ENCODE results near the gene TSC1.
A peak's percentile ranks its signal among the peaks of the same experiment; 100 is the strongest.
"Not testable (repeated sequence)": the region's sequence is repeated elsewhere in the genome, so short reads cannot be mapped to it uniquely, and the experiment has no call there.

Gene TSC1

GRCh38 chr9:132975961-132976360 is 31.5 kb upstream of the TSC1 start:
- no peak for DNase-seq

GRCh38 chr9:132973713-132974112 is 29.3 kb upstream of the TSC1 start:
- DNase-seq: no peak

DNA sequence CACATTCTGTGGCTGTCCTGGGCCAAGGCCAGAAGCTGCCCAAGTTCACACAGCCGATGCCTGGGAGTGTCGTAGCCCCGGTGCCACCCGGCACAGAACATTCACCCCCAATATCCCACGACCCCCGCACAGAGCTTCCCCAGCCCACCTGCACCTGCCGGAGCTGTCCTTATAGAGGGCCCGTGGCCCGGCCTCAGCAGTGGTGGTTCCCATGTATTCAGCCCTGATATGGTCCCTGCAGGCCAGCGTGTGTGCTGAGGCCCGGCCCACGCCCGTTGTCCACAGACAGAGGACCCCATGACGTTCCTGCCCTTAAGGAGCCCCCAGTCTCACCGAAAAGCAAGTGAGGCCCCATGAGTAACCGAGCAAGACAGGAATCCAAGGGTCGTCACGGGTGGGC is 28.8 kb upstream of the TSC1 start:
- no peak for DNase-seq

DNA sequence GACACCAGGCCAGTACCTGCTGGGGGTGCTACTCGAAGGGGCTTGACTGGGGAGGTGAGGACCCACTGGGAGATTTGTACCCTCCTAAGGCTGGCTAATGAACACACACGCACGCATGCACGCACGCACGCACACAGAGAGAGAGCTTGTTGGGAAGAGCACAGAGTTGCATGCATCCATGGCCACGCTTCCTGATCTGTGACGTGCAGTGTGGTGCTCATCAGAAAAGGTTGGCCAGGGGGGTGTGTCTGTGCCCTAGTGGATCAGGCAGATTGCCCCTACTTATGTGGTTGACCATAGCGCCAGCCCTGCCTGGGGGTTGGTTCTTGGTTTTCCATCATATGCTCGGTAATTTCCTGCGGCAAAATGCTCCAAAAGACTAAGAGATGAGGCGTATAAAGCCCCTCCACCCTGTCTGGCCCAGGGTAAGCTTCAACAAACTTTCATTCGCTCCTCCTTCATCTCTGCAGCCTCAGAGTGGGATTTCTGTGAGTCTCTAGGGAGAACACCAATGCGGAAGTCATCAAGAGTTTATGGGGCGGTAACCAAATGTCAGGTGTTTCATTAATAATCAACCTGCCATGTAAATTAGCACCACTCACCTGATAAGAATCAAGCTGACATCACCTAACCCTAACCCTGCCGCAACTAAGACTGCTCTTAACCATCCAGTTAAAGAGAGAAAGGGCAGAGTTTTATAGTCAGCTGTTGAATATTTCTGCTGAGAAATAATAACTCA is 26.1 kb upstream of the TSC1 start:
- DNase-seq: peak; percentile 26

DNA sequence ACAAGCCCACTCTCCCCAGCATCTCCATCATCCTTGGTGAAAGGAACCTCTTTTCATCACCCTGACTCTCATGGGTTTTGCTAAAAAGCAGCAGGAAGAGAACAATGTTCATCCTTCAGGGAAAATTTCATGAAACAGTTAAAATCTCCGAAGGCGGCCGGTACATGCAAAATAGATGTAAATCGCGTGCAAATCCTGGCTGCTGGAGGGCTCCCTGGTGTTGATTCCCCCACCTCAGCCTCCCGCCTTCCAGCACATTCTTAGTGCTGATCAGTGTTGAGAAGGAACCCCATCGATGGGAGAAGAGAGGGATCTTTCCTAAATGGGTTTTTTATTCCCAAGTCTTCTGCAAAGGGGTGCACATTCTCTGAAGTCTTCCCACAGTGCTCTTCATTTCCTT is 25.4 kb upstream of the TSC1 start:
- DNase-seq: peak; percentile 69

- not testable (repeated sequence) for DNase-seq
Observed at GRCh38 chr9:132967908-132968307, 23.5 kb upstream of the TSC1 start.

DNA sequence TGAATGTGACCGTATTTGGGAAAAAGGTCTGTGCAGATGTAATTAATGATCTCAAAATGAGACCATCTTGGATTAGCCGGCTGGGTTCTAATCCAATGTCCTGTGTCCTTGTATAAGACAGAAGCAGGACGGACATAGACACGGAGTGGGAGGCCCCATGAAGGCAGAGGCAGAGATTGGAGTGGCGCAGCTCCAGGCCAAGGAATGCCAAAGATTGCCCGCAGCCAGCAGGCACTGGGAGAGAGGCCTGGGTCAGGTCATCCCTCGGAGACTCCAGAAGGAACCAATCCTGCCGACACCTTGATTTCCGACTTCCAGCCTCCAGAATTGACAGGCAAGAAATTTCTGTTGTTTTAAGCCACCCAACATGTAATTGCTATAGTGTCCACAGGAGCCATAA is 21.1 kb upstream of the TSC1 start:
- DNase-seq: no peak

DNA sequence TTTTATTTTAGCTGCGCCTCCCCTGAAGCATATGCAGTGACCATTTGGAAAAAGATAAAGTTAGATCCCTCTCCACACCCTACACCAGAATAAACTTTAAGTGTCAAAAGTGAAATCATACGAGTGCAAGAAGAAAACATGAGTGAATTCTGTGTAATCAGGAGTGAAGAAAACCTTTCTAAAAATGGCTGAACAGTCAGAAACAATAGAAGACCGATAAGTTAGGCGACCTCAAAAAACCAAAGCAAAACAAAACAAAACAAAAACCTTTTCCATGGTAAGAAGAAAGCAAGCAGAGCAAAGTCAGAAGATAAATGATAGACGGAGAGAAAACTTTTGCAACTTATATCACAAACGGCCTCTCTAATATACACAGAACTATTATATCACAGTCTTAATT is 16.6 kb upstream of the TSC1 start:
- DNase-seq: no peak

DNA sequence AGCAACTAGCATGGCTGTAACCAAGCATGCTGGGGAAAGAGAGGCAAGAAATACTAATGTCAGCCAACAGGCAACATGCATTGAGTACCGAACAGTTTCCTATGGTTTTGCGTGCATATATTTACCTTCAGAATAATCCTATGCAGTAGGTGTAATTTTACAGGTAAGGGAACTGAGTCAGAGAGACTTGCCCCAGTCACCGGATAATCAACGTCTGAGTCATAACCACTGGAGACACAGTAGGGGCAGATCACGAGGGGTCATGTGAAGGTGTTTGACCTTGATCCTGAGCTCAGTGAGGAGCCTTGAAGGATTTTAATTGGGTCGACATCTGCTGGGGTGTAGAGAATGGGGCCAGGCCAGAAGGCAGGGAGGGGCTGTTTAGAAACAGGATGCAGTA is 13.4 kb upstream of the TSC1 start:
- DNase-seq: no peak

DNA sequence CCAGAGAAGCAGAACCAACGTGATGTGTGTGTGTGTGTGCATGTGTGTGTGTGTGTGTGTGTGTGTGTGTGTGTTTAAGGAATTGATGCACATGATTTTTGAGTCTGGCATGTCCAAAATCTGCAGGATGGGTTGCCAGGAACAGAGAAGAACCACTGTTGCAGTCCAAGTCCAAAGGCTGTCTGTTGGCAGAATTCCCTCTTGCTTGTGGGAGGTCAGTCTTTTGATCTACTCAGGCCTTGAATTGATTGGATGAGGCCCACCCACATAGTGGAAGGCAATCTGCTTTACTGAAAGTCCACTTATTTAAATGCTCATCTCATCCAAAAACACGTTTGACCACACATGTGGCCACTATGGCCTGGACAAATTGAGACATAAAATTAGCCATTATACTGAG is 11.4 kb upstream of the TSC1 start:
- DNase-seq: no peak

GRCh38 chr9:132955123-132955522 is 10.7 kb upstream of the TSC1 start:
- DNase-seq: no peak

GRCh38 chr9:132949709-132950108 is 5.3 kb upstream of the TSC1 start:
- DNase-seq: no peak

- no peak for DNase-seq
Observed at GRCh38 chr9:132948482-132949050, 4.2 kb upstream of the TSC1 start.

- DNase-seq: no peak
Observed at GRCh38 chr9:132947756-132948155, 3.3 kb upstream of the TSC1 start.

DNA sequence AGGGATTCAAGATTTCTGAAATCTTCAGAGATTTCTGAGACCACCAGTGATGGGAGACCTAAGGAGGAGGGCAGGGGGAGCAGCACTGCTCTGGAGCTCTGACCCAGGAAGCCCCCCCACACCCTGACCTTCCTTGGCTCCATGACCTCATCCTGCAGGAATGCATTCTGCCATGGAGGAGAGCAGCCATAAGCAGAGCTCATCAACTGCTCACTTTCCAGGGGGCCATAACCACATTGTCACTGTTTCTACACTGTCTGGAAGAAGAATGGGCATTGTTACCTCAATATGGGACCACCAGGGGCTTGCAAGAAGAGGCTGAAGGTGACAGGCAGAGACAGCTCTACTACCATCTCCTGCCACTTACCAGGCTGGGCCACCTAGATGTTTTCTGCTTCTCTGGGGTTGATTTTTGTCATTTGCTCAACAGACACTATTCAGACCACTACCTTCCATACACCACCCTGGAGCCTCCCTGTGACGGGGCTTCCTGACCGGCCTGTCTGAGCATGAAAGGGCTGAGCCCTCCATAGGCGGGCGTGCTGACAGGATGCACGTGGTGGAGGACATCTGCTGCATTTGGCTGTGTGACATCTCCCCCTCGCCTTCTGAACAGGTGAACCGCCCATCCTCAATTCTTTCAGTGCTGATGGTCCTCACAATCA is 2.3 kb upstream of the TSC1 start:
- no peak for DNase-seq

- DNase-seq: no peak
Observed at GRCh38 chr9:132946211-132946610, 1.8 kb upstream of the TSC1 start.

- DNase-seq: no peak
Observed at GRCh38 chr9:132945186-132946130, 1.0 kb upstream of the TSC1 start.

DNA sequence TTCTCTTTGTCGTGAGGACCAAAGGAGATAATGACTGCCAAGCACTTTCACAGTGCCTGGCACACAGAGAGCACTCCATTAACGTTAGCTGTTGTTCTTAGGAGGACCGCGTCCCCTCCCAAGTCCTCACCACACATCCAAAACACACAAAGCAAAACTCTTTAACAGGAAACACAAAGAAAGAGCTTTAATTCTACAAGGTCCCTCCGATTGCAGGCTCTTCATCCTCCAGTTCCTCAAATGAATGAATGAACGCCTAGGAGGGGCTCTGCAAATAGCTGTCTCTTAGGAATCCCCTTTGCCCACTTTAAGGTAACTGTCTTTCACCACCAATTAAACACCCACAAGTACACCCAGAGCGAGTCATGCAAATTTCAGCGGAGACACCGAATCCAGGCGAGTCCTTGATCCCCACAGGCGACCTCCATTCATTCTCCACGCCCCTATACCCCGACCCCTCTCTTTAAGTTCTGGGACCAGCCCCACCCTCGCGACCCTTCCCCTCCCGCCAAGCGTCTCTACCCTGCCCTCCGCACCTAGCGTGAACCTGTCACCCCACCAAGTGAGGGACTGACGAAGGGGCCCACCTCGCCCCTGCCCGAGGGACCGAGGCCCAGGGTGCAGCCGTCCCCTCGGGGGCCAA is 644 bp downstream of the TSC1 start:
- no peak for DNase-seq

- peak; percentile 83 for DNase-seq
Observed at GRCh38 chr9:132942541-132943182, 1.8 kb downstream of the TSC1 start.

DNA sequence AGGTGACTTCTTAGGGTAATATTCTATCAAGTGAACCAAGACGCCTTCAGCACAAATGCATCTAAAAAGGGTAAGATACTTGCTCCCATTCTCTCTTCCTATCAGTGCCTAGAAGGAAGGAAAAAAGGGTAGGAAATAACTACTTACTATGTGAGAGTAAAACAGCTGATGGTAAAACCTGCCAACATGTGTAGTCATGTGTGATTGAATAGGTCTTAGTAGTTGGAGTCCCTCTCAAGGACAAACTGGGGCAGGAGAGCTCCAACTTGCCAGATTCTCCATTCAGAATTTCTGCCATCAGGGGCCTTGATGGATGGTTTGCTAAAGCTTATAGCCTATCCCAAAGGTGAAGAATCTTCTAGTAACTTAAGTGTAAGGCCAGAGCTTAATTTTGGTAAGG is 5.2 kb downstream of the TSC1 start:
- DNase-seq: no peak

- no peak for DNase-seq
Observed at GRCh38 chr9:132937463-132937901, 6.9 kb downstream of the TSC1 start.

DNA sequence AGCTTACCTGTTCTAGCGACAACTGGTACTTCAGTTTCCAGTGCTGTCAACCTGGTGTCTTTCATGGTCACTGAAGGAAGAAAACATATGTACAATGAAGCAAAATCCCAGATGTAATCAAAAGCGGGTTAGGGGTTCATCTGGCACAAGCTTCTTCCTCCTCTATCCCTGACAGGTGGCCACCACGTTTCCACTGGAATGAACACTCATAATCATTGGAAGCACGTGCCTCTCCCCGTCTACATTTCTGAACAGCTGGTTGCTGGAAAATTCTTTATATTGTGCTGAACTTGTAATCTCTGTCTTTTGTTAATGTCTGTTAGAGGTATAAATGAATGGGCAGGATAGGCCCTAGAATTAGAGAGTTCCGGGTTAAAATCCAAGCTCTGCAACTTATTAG is 9.4 kb downstream of the TSC1 start:
- DNase-seq: no peak

Measured in NCI-H1048 (cell line).